Measurements from ENCODE around the gene ARL10.

ARL10 gene

GRCh38 chr5:176337913-176338312 is 27.4 kb upstream of the ARL10 start:
- TF ChIP-seq, protein P1, sequence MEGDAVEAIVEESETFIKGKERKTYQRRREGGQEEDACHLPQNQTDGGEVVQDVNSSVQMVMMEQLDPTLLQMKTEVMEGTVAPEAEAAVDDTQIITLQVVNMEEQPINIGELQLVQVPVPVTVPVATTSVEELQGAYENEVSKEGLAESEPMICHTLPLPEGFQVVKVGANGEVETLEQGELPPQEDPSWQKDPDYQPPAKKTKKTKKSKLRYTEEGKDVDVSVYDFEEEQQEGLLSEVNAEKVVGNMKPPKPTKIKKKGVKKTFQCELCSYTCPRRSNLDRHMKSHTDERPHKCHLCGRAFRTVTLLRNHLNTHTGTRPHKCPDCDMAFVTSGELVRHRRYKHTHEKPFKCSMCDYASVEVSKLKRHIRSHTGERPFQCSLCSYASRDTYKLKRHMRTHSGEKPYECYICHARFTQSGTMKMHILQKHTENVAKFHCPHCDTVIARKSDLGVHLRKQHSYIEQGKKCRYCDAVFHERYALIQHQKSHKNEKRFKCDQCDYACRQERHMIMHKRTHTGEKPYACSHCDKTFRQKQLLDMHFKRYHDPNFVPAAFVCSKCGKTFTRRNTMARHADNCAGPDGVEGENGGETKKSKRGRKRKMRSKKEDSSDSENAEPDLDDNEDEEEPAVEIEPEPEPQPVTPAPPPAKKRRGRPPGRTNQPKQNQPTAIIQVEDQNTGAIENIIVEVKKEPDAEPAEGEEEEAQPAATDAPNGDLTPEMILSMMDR (conservative IDR thresholded peaks at IDR 0.05; ENCODE audit: control insufficient read depth, insufficient read depth, low read depth, low read length): no peak
- DNase-seq (ENCODE audit: low read depth): peak; percentile 63

GRCh38 chr5:176339304-176339703 is 26.0 kb upstream of the ARL10 start:
- TF ChIP-seq, protein P1 (conservative IDR thresholded peaks at IDR 0.05; ENCODE audit: control insufficient read depth, insufficient read depth, low read depth, low read length): no peak
- no peak overlapping the region for H3K4me3 ChIP-seq (ENCODE audit: control insufficient read depth, low read depth, low read length)
- DNase-seq (ENCODE audit: low read depth): no peak

More at GRCh38 chr5:176337913-176338312, 27.4 kb upstream of the ARL10 start:
- no peak overlapping the region for H3K4me3 ChIP-seq (ENCODE audit: control insufficient read depth, low read depth, low read length)

DNA sequence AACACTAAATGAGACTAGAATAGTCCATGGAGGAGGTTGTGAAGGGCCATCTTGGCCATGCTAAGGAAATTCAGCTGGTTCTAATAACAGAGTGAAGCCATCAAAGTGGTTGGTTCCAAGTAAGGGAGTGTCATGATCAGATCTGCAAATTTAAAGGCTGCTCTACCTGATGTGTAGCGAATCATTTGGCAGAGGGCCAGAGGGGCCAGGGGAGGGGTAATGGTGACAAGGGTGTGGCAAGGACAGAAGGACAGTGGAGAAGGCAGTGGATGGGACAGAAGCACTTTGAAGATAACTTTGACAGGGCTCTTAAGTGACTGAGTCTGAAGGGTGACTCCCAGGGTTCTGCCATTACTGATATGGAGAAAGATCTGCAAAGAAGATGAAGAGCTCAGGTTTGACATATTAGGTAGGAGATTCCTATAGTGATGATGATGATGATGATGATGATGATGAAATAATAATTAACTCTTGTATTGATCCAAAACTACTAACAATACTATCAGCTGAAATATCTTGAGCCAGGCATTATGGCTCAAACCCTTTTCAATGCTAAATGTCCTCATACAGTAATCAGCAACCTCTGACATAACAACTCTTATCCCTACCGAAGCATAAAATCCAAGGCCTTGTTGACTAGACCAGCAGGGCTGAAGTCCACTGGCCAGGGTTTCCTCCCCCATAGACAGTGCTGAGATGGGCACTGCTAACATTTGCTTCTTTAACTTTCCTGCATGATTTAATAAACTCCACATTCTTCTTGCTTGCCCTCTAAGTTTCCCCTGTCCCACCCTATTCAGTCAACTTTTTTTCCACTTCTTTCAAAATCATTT is 23.7 kb upstream of the ARL10 start:
- TF ChIP-seq, protein P1 (conservative IDR thresholded peaks at IDR 0.05; ENCODE audit: control insufficient read depth, insufficient read depth, low read depth, low read length): no peak
- H3K4me3 ChIP-seq (ENCODE audit: control insufficient read depth, low read depth, low read length): no peak overlapping the region
- DNase-seq (ENCODE audit: low read depth): no peak

- DNase-seq (ENCODE audit: low read depth): no peak
- TF ChIP-seq, protein P1 (conservative IDR thresholded peaks at IDR 0.05; ENCODE audit: control insufficient read depth, insufficient read depth, low read depth, low read length): no peak
- H3K4me3 ChIP-seq (ENCODE audit: control insufficient read depth, low read depth, low read length): no peak overlapping the region
These were observed 23.2 kb upstream of the ARL10 start for GRCh38 chr5:176342158-176342483.

DNA sequence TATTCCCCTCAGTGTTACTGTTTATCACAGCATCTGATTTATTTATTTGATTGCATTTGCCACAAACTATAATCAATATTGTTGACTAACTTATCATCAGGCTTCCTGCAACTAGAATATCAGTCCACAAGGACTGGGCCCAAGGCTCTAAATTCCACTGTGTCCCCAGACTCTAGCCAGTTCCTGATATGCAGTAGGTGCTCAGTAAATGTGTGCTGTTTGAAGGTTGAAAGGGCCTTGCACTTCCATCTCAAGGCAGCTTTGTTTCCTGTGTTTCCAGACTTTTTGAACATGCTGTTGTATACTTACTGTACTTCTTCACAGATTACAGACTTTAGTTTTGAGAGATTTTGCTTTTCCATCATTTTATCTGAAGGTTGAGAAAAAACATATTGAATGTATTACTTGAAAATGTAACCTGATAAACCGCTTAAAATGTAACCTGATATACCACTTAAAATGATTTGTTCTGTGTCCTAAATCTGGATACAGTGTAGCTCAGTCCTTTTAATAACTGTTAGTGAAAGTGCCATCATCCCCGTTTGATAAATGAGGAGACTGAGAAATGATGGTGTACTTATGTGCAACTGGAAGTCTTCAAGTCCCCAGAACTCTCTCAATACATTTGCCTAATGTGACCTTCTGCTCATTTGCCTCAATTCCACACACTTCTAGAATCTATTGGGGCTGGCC is 22.4 kb upstream of the ARL10 start:
- TF ChIP-seq, protein P1 (conservative IDR thresholded peaks at IDR 0.05; ENCODE audit: control insufficient read depth, insufficient read depth, low read depth, low read length): no peak
- DNase-seq (ENCODE audit: low read depth): no peak
- H3K4me3 ChIP-seq (ENCODE audit: control insufficient read depth, low read depth, low read length): no peak overlapping the region

GRCh38 chr5:176350416-176350815 is 14.9 kb upstream of the ARL10 start:
- no peak overlapping the region for H3K4me3 ChIP-seq (ENCODE audit: control insufficient read depth, low read depth, low read length)
- no peak for DNase-seq (ENCODE audit: low read depth)
- TF ChIP-seq, protein P1 (conservative IDR thresholded peaks at IDR 0.05; ENCODE audit: control insufficient read depth, insufficient read depth, low read depth, low read length): no peak

Measured in fibroblast of mammary gland (primary cell).